ENCODE data around the gene HOXD3.

DNA sequence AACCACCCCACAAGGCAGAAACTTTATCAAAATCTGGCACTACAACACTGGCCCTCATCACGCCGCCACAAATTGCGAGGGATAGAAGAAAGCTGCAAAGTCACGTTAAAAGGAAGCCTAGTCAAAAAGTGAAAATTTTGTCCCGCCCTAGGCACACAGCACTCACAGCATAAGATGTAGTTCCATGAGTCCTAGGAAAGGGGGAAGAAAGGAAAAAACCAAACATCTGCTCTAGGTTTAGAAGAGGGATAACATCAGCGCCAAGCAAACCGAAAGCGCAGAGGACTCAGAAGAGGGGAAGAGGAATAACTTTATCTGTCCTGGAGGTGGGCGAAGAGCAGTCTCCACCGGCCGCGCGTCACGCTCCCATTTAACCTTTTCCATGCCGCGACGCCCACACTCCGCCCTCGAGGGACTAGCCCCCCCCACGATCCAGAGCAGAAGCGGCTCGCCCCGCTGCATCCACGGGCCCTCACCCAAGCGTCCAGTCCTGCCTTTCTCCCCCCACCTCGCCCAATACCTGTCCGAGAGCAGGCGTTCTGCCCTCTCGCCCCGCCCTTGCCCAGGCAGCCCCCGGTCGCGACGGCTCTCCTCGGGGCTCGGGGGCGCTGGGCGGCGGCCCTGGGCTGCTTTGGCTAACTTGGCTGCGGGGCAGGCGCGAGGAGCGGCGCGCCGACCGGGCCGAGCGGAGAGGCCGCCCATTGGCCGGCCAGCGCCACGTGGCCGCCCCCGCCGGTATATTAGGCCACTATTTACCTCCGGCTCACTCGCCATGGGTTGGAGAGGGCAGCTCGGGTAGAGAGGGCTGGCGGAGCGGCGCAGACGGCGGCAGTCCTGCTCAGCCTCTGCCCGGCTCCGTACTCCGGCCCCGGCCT lies 31.0 kb downstream of the HOXD3 start, which contains the start of gene HOXD1:
- TF ChIP-seq, protein P1, sequence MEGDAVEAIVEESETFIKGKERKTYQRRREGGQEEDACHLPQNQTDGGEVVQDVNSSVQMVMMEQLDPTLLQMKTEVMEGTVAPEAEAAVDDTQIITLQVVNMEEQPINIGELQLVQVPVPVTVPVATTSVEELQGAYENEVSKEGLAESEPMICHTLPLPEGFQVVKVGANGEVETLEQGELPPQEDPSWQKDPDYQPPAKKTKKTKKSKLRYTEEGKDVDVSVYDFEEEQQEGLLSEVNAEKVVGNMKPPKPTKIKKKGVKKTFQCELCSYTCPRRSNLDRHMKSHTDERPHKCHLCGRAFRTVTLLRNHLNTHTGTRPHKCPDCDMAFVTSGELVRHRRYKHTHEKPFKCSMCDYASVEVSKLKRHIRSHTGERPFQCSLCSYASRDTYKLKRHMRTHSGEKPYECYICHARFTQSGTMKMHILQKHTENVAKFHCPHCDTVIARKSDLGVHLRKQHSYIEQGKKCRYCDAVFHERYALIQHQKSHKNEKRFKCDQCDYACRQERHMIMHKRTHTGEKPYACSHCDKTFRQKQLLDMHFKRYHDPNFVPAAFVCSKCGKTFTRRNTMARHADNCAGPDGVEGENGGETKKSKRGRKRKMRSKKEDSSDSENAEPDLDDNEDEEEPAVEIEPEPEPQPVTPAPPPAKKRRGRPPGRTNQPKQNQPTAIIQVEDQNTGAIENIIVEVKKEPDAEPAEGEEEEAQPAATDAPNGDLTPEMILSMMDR (IDR thresholded peaks at IDR 0.05): no peak
- peak in 1 of 4 donors; percentile 31 for TF ChIP-seq POLR2A (IDR thresholded peaks at IDR 0.05)

All from esophagus squamous epithelium (tissue), 4 donors.